ENCODE results near the gene RBM39.
"Not testable (repeated sequence)": the region's sequence is repeated elsewhere in the genome, so short reads cannot be mapped to it uniquely, and the experiment has no call there.

The RBM39 gene

DNA sequence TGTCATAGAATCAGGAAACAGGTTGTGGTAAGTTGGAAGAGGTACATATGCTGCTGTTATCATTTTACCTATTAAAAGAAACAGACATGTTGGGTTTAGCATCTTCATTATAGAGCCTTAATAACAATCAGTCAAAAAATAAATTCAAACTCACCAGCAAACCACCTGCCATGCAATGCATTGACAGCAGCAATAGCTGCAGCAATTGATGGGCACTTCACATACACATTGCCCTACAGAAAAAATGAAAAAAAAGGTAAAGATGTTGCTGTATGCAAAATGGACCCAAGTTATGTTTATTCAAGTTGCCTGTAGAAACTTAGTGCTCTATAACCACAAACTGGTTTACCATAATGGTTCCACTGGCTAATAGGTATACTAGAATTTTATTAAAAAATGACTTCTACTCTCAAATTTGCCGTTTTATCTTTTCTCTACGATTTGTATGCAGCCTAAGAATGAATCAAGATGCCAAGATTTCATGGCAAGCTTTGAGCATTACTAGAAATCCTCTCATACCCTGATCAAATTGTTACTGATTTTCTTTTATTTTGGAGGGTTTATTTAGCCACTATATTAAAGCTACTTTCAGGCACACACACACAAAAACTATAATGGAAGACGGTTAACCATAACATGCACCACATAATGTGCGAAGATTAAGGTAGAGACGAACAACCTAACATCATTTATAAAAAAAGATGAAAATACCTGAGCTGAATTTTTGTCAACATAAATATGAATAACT lies 37.4 kb downstream of the RBM39 start:
- no peak for DNase-seq

DNA sequence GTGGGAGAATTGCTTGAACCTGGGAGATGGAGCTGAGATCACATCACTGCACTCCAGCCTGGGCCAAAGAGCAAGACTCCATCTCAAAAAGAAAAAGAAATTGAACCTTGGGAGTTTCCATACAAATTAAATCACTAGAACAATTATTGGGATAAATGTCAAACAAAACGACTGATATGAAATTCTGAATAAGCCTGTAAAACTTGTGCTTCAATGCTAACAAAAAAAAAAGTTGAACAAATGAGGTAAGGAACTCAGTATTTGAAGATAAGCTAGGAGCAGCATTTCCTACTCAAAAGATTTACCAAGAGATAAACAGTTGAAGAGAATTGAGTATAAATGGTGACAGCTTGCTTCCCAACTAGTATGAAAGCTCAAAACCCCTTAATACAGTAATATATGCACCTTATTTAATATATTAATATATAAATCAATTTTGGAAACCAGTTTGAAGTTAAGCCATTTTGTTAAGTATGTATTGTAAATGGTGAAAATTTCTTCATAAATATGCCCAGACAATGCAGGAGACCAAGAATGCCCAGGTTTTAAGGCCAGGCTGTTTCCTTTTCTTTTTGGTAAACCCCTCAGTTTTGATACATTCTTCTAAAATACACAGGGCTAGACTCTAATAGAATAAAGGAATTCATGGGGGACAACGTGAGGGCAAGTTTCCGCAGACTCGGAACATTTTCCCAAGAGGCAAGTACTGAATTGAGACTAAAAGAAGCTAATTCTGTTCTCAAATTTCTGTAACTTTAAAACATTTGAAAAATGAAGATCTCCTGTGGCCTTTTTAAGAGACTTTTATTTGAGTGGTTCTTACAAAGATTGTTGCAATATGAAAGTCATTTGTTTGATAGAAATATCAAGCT lies 39.0 kb downstream of the RBM39 start:
- no peak for DNase-seq

DNA sequence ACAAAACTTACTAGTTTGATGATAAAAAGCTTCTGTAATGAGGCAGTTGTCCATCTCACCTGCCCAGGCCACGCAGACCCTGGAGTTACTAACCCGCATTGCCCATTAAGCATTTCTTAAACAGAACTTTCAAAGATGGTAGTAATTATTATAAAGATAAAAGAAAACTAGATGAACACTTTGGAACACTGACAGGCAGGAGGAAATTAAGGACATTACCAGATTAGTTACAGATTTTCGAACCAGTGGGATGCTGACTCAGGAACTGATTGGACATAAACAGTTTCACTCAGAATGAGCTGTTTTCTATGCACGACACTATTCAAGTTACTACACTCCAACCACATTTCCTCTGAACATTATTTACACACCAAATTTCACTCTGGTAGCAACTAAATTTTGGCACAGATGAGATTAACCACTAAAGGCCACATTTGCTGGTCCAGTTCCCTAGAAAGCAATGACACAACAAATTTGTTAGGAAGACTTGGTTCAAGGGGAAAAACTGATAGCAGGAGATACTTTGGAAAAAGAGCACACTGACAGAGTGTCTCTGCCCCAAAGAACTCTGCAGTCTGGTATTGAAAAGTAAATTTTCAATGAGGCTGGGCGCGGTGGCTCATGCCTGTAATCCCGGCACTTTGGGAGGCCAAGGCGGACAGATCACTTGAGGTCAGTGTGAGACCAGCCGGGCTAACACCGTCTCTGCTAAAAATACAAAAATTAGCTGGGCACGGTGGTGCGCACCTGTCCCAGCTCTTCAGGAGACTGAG lies 39.8 kb downstream of the RBM39 start:
- no peak for DNase-seq

DNA sequence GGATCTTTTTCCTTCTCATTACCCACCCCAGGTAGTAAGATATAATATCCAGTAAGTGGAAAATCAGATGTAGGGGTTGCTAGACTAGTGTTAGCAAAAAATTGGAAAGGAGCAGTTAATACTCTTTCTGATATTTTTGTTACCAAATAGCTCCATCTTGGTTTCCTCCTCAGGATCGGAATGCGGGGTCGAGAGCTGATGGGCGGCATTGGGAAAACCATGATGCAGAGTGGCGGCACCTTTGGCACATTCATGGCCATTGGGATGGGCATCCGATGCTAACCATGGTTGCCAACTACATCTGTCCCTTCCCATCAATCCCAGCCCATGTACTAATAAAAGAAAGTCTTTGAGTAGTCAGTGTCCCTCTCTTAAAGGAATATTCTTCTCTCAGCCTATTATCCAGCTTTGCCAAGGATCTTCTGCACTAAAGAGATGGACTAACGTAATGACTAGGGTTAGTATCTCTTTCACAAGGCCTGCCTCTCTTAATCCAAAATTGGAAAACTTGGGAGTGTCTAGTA lies 41.4 kb downstream of the RBM39 start:
- no peak for DNase-seq

DNA sequence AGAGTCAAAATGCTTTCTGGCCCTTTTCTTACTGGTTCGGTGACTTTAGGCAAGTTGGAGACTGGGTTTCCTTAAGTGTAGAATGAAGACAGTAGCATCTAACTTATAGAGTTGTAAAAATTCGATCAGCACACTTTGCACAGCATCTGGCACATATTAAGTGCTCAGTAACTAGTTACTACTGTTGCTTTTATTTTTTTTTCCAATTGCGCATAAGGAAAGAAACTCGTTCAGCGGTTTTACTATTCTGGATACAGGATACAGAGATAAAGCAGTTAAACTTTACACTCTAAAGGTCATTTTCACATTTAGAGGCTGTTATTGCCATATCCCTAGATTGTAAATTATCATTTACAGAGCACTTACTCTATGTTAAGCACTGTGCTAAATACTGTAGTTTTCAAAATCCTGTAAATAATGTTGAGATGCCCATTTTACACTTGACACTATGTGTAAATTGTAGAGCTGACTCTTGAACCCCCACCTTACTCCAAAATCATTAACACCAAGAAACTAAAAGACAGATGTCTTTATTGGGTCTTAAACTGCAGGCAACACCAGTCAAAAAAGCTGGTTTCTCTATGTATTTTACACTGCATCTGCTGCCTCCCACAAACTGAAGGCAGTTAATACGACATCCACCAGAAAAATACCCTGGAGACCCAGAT lies 42.0 kb downstream of the RBM39 start:
- peak; percentile 43 for DNase-seq

DNA sequence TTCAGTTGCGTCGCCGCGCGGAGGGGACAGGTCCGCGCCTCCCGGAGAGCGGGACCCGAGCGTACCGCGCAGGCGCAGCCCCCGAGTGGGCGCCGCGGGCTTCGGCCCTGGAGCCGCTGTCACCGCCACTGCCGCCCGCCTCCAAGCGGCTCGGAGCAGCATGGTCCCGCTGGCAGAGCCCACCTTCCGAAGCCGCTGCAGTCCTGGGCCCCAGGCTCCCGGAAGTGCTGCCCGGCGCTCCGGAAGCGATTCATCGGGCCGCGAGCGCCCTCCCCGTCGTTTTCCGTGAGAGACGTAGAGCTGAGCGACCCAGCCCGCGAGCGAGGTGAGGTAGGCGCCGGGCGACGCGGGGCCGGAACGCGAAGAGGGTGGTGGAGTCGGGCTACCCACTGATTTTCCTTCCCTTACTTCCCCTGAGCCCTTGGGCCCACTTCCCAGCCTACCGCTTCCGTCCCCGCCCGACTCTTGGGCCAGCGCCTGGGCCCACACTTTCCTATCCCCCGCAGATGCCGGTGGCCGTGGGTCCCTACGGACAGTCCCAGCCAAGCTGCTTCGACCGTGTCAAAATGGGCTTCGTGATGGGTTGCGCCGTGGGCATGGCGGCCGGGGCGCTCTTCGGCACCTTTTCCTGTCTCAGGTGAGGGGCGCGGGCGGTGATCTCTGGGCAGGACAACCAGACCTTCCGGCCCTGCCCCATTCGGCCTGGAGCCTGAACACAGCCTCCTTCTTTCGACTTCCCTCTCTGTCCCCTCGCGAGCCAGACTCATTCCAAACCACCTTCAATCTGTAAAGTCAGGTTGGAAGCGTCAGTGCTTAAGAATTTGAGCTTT lies 42.7 kb downstream of the RBM39 start, which contains the start of the genes NFS1 and ROMO1:
Gene NFS1 (minus strand): TSS at position 226 of the 830 bp plus-strand sequence. CDS start 64 bp downstream, at position 162.
Gene ROMO1 (plus strand): TSS at position 279 of the 830 bp plus-strand sequence. CDS start 228 bp downstream, at position 507.
- DNase-seq = peak; percentile 90

DNA sequence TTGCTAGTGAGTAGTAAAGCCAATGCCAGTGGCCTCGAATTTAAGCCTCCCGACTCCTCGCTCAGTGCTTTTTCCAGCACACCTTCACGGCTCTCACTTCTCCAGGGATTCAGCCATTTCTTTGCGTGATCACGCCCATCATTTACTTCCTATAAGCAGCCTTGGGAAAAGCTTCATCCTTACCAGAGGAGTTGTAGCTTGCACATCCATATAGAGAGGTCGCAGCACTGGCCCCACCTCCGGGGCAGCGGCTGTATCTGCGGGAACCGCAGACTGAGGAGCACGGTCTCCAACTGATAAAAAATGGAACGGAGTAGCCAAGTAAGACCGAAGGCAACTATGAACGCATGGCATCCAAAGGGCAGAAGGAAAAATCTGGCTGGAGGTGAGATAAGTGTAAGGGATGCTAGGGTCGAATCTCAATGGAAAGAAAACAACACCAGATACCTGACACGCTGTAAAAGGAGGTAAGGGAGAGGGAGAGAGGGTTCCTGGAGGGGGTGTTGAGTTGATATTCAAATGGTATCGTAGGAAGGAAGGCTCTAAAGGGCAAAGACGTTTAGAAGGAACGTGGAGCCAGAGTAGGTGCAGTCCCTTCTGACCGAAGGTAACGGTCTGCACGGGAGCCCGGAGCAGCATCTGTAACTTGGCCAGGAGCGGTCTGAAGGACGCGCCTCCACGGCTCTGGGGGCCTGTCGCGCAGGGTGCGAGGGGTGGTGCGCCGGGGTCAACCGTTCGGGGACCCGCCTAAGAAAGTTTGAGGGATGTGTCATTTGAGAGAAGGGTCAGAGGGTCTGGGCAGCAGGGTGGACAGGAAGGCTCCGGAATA lies 43.5 kb downstream of the RBM39 start:
- DNase-seq = peak; percentile 63

DNA sequence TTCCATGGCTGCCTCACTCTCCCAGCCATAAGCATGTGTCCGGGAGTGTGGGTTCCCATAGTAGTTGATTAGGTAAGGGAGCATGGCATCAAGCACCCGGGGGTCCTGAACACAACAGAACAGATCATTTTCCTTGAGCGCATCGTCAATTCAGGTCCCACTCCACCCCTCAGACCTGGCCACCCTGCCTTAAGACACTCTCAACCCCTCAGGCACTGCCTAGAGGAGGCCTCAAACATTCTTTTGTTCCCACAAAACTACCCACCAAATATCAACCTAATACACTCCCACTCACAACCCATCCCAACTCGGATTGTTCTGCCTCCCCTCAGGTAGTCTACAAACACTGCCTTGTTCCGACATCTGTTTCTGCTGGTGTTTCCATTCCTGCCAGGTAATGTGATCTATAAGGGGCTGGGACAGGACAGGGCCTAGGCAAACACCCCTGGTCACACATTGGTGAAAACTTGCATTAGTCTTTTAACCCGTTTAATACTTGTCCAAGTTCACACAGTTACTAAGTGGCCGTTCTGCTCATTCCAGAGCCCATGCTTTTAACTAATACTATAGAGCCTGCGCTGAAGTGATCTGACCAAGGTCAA lies 44.3 kb downstream of the RBM39 start:
- DNase-seq = no peak

DNA sequence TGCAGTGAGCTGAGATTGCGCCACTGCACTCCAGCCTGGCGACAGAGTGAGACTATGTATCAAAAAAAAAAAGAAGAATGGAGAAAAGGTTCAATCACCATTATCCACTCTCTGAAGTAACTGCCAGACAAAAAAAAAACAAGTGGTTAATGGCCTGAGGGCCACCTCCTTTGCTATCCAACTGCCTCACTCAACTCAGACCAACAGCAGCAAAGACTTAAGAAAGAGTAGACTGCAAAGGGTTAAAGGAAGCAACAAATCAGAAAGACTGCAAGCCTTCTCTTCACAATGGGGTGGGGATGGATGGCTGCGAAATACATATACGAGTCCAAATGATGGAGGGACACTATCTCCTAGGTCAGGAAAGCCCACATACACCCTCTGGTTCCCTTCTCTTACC lies 46.1 kb downstream of the RBM39 start:
- no peak for DNase-seq

DNA sequence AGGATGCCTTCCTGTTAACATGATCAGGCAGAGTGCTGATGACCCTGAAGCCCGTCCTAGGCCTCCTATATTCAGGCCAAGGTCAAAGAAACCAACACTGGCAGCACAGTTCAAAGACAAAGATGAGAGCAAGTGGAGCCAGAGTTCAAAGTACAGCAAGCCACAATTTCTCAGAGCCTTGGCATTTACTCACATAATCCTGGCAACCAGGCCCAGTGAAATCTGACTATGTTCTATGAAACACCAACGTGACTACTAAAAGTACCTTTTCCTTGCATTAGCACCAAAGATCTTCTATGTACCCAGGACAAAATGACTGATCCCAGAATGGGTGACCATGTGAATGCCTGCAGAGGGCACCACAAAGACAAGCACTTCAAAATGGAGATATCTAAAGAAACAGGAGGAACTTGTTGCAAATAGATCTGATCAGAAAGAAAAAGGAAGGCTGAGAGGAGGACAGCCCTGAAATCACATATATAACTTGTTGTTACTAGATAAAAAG lies 46.8 kb downstream of the RBM39 start:
- no peak for DNase-seq

DNA sequence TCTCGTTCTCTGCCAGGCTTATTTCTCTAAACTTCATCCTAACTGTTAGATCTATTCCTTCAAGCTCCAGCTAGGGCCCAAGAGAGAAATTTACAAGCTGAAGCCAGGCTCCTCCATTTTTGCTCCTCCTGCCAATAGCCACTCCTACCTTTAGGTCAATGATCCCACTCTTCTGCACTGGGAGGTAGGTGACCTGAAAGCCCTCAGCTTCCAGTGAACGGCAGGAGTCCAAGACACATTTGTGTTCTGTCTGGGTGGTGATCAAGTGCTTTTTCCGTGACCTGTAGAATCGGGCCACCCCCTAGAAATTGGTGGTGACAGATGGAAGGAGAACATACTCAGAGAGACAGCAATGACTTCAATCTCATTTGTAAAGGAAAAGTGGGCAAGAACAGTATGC lies 51.8 kb downstream of the RBM39 start:
- no peak for DNase-seq

DNA sequence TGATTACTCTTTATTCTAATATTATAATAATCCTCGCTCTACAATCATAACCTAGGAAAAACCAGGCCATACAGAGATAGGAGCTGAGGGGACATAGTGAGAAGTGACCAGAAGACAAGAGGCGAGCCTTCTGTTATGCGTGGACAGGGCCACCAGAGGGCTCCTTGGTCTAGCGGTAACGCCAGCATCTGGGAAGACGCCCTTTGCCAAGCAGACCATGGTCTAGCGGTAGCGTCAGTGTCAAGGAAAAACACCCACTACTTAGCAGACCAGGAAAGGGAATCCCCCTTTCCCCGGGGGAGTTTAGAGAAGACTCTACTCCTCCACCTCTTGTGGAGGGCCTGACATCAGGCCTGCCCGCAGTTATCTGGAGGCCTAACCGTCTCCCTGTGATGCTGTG lies 55.2 kb downstream of the RBM39 start:
- peak; percentile 40 for DNase-seq

DNA sequence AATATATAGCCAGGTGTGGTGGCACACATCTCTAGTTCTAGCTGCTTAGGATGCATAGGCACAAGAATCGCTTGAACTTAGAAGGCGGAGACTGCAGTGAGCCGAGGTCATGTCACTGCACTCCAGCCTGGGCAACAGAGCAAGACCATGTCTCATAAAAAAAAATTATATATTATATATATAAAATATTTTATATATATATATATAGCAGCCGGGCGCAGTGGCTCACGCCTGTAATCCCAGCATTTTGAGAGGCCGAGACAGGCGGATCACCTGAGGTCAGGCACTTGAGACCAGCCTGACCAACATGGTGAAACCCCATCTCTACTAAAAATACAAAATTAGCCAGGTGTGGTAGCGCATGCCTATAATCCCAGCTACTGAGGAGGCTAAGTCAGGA lies 56.7 kb downstream of the RBM39 start:
- DNase-seq = not testable (repeated sequence)

DNA sequence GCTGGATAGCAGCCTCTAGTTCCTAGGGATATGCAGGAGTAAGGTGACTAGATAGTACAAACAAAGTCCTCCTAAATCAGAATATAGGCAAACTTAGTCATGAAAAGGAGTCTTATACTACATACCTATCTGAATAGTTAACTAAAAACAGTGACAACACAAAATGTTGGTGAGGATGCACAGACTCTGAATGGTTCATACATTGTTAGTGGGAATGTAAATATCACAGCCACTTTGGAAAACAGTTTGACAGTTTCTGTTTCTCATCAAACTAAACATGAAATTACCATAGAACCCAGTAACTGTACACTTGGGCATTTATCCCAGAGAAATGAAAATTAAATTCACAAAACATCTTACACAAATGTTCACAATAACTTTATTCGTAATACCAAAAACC lies 60.1 kb downstream of the RBM39 start:
- DNase-seq = no peak

DNA sequence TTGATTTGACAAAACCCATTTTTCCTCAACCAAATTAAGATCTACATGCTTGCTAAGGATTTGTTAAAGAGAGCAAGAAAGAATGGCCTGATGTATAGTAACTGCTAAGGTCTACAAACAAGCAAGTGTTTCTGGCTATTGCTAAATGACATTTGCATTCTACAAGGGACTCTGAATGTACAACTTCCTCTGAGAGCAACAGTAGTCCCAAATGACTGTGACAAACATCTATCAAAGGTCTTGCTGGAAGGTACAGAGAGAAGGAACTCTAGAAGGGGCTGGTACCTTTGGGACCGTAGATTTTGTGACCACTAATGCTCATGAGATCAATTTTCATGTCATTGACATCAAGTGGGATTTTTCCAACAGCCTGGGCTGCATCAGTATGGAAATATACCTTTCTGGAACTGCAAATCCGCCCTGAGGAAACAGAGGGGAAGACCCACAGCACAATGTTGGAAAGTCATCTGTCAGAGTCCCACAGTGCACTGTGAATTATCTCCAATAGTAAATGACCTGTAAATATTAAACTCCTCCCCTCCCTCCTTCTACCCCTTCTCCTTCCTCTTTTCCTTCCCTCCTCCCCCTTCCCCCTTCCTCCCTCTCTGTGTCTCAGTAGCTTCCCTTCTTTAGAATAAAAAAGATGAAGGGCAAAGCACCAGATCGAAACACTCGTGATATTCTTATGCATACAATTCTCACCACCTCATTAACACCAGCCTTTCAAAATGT lies 61.4 kb downstream of the RBM39 start:
- no peak for DNase-seq

DNA sequence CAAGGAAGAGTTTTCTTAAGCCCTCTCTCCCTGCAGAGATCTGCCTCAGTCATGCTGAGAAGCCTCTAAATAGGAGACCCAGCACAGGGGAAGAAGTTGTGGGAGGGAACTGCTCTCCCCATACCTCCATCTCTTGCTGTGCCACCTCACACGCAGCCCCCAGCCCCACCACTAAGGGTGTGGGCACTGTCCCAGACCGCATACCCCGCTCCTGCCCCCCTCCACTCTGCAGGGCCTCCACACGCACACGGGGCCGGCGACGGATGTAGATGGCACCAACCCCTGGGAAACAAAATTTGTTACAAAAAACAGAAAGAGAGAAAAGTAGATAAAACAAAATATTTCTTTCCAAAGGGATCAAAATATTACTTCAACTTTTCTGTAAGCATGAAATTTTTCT lies 67.1 kb downstream of the RBM39 start:
- DNase-seq = no peak

DNA sequence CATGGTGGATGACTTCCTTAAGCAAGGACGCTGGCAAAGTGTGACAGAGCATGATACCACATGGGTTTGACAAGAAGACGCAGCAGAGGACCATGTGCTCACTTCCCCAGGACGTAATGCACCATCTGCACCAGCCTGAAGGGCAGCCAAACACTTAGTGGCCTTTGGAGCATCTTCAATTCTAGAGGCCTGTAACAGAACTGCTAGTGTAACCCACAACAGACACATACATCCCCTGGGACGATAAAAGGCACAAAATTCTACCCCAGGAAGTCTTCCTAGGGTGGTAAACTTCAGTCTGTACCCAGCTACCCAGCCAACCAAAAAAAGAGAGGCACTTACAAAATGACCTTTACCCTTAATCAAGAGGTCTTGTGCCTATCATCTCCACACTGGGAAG lies 68.2 kb downstream of the RBM39 start:
- no peak for DNase-seq

DNA sequence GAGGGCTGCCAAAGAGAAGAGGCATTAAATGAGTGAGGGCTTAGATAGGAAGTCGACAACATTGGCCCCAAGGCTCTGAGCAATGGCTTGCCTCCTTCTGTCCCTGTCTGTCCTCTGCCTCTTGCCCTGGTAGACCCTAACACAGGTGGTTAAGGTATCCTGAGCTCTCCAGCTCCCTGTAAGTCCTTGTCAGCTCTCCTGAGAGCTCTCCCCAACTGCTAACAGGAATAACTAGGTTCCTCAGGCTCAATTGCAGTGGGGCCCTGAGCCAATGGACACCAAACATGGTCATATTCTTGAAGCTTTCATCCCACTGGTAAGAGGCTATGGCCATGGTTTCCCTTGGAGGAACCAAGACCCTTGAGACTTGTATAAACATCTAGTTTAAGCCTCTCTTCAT lies 72.4 kb downstream of the RBM39 start:
- DNase-seq = no peak

DNA sequence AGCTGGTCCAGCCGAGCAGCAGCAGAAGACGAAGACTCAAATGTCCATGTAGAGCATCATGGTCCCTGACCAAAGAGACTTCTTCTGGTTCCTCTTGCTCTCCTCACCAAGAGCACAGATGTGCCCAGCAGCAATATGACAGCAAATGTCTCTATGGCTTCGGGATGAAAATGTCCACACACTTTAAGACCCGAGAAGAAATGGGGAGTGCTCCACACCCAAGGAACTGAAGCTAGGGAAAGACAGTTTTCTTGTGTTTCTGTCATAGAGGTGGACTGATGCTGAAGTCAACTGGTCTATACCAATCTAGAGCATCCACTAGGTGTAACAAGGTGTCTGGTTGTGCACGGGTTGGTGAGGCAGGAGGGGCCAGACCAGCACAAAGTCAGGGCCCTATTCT lies 72.8 kb downstream of the RBM39 start:
- DNase-seq = no peak

Data from DMS53 (cell line).